Neural progenitor cell (in vitro differentiated cells): ENCODE results near the gene NPS. TPM values are rescaled to one million over a fixed set of nuclear protein-coding genes. Genes with fewer than 3 reads are reported as not detected.

ENCODE experiments used
- DNase-seq: peaks from one replicate; pipeline ENCODE4 v3.0.0-alpha.2; 2016; ENCODE audit warnings: low spot score
- H2AFZ ChIP-seq: fragments of 200-600 bp; sonication (generic); replicated peaks from 2 replicates; pipeline ENCODE4 v1.6.1; 2016; ENCODE audit warnings: antibody characterized with exemption
- H3F3A ChIP-seq: fragments of 200-600 bp; sonication (generic); 2 replicates; pipeline ENCODE4 v1.6.1; 2016; ENCODE audit warnings: antibody characterized with exemption, low read depth
- H3K27ac ChIP-seq: fragments of 200-600 bp; sonication (generic); 2 replicates; pipeline ENCODE4 v1.5.1; 2016; ENCODE audit warnings: mild to moderate bottlenecking
- H3K27me3 ChIP-seq: fragments of 200-600 bp; sonication (generic); 2 replicates; pipeline ENCODE4 v1.6.1; 2016; ENCODE audit warnings: mild to moderate bottlenecking, moderate library complexity
- H3K36me3 ChIP-seq: fragments of 200-600 bp; sonication (generic); 2 replicates; pipeline ENCODE4 v1.5.1; 2016
- H3K4me1 ChIP-seq: fragments of 200-600 bp; sonication (generic); 2 replicates; pipeline ENCODE4 v1.6.1; 2016; ENCODE audit warnings: mixed run types
- H3K4me2 ChIP-seq: fragments of 200-600 bp; sonication (generic); 2 replicates; pipeline ENCODE4 v1.6.1; 2016
- H3K4me3 ChIP-seq: fragments of 200-600 bp; sonication (generic); 2 replicates; pipeline ENCODE4 v1.5.1; 2016
- H3K79me2 ChIP-seq: fragments of 200-600 bp; sonication (generic); 2 replicates; pipeline ENCODE4 v1.6.1; 2016; ENCODE audit warnings: low read depth
- H3K9ac ChIP-seq: fragments of 200-600 bp; sonication (generic); 2 replicates; pipeline ENCODE4 v1.6.1; 2016
- H3K9me3 ChIP-seq: fragments of 200-600 bp; sonication (generic); 2 replicates; pipeline ENCODE4 v1.5.1; 2016; ENCODE audit warnings: low read depth
- H4K20me1 ChIP-seq: fragments of 200-600 bp; sonication (generic); 2 replicates; pipeline ENCODE4 v1.6.1; 2016; ENCODE audit warnings: low read depth
- H3K27ac Mint-ChIP-seq: 3 replicates; pipeline ENCODE4 v1.8.0; 2021; ENCODE audit warnings: mixed read lengths
- H3K27me3 Mint-ChIP-seq: 2 replicates; pipeline ENCODE4 v1.8.0; 2022; ENCODE audit warnings: low read depth, mild to moderate bottlenecking, inconsistent platforms, moderate library complexity, mixed read lengths; ENCODE audit not compliant: insufficient read depth
- H3K36me3 Mint-ChIP-seq: 3 replicates; pipeline ENCODE4 v1.8.0; 2021; ENCODE audit warnings: mixed read lengths
- H3K4me1 Mint-ChIP-seq: 3 replicates; pipeline ENCODE4 v1.8.0; 2021; ENCODE audit warnings: mixed read lengths
- H3K4me3 Mint-ChIP-seq: 3 replicates; pipeline ENCODE4 v1.8.0; 2021; ENCODE audit warnings: mild to moderate bottlenecking, moderate library complexity, mixed read lengths
- H3K9me3 Mint-ChIP-seq: 3 replicates; pipeline ENCODE4 v1.8.0; 2020; ENCODE audit warnings: mixed read lengths
- EZH2 ChIP-seq: fragments of 200-600 bp; sonication (generic); IDR thresholded peaks from 2 replicates; pipeline ENCODE4 v1.6.1; 2017; ENCODE audit warnings: antibody characterized with exemption, mild to moderate bottlenecking, moderate library complexity
- EZH2phosphoT487 ChIP-seq: fragments of 200-600 bp; sonication (generic); IDR thresholded peaks from 2 replicates; pipeline ENCODE4 v1.6.1; 2017; ENCODE audit warnings: antibody characterized with exemption
- total RNA-seq: library from RNA; depleted of rRNA; stranded (reverse); fragments of >200 nt; gene quantifications from 2 replicates; pipeline ENCODE4 v1.2.3, GENCODE V29; 2015; ENCODE audit warnings: low replicate concordance
- TF ChIP-seq, protein P1 (sequence below): fragments of 200-600 bp; sonication (generic); IDR thresholded peaks from 2 replicates; pipeline ENCODE4 v1.5.1; 2017; ENCODE audit warnings: antibody characterized with exemption, mild to moderate bottlenecking

NPS gene
- total RNA-seq, 1 donor from 2014 or later, result not detected

DNA sequence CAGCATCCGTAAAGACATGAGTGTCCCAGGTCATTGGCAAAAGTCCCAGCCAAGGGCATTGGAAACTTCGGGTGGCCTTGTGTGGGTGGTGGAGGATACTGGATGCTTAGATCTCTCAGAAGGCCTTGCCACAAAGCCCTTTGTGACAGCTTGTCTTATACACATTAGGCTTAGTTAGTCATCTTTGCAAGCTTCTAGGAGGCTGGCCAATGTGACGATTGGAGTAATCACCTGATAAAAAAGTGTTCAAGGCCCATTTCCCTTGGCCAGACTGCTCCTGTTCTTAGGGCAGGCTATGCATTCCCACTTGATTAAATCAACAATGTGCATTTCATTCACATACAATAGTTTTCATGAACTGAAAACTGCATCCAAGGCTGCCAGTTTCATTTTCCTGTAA lies 26.9 kb downstream of the NPS start:
- no peak overlapping the region for H3K9ac ChIP-seq
- H3K27me3 Mint-ChIP-seq, result no peaks in the 10 kb centered on the region

DNA sequence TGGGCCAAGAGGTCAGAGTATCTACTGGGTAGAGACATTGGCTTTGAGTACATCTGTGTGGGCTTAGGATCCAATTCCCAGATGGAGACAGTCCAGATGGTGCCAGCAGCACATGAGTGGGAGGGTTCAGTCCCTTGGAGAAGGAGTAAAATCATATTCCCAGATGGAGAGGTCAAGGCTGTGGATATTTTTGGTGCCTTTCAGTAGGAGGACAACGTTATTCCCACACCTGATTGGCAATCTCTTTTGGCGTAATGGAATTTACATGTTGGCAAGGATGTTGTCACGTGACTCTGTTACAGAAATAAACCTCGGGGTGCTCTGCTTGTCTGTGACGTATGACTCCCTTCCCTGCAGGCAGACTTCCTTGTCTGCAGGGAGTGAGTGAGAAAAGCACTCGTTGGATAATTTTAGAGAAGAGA lies 27.6 kb downstream of the NPS start:
- H3K36me3 Mint-ChIP-seq, result no peaks in the 10 kb centered on the region
- no peaks in the 10 kb centered on the region for H3K9me3 Mint-ChIP-seq
- Histone ChIP-seq H3K4me1 (no peaks in the 10 kb centered on the region), H2AFZ (no peak overlapping the region), H3F3A (no peaks in the 10 kb centered on the region), H4K20me1 (no peaks in the 10 kb centered on the region), H3K4me2 (no peak overlapping the region), H3K4me3 (no peak overlapping the region), H3K27ac (no peak overlapping the region), H3K27me3 (no peaks in the 10 kb centered on the region), H3K79me2 (no peaks in the 10 kb centered on the region), H3K9me3 (no peaks in the 10 kb centered on the region), H3K36me3 (no peaks in the 10 kb centered on the region), H3K9ac (no peak overlapping the region)
- no peaks in the 10 kb centered on the region for H3K27me3 Mint-ChIP-seq
- H3K4me1 Mint-ChIP-seq, result peaks cover 6% of the 10 kb centered on the region
- TF ChIP-seq EZH2 (no peak), EZH2phosphoT487 (no peak)
- TF ChIP-seq, protein P1, sequence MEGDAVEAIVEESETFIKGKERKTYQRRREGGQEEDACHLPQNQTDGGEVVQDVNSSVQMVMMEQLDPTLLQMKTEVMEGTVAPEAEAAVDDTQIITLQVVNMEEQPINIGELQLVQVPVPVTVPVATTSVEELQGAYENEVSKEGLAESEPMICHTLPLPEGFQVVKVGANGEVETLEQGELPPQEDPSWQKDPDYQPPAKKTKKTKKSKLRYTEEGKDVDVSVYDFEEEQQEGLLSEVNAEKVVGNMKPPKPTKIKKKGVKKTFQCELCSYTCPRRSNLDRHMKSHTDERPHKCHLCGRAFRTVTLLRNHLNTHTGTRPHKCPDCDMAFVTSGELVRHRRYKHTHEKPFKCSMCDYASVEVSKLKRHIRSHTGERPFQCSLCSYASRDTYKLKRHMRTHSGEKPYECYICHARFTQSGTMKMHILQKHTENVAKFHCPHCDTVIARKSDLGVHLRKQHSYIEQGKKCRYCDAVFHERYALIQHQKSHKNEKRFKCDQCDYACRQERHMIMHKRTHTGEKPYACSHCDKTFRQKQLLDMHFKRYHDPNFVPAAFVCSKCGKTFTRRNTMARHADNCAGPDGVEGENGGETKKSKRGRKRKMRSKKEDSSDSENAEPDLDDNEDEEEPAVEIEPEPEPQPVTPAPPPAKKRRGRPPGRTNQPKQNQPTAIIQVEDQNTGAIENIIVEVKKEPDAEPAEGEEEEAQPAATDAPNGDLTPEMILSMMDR, result no peak
- H3K27ac Mint-ChIP-seq, result no peak overlapping the region
- DNase-seq, result no peak
- no peak overlapping the region for H3K4me3 Mint-ChIP-seq

More for the DNA sequence above, 26.9 kb downstream of the NPS start:
- Histone ChIP-seq H3K4me1 (no peaks in the 10 kb centered on the region), H3K27me3 (no peaks in the 10 kb centered on the region), H3K4me2 (no peak overlapping the region), H3K9me3 (no peaks in the 10 kb centered on the region), H2AFZ (no peak overlapping the region), H3K4me3 (no peak overlapping the region), H3F3A (no peaks in the 10 kb centered on the region), H4K20me1 (no peaks in the 10 kb centered on the region), H3K36me3 (no peaks in the 10 kb centered on the region), H3K79me2 (no peaks in the 10 kb centered on the region), H3K27ac (no peak overlapping the region)
- no peak overlapping the region for H3K27ac Mint-ChIP-seq
- DNase-seq, result no peak
- H3K36me3 Mint-ChIP-seq, result no peaks in the 10 kb centered on the region
- TF ChIP-seq EZH2, result no peak
- TF ChIP-seq, protein P1, result no peak
- TF ChIP-seq EZH2phosphoT487, result no peak
- no peaks in the 10 kb centered on the region for H3K9me3 Mint-ChIP-seq
- peaks cover 6% of the 10 kb centered on the region for H3K4me1 Mint-ChIP-seq
- H3K4me3 Mint-ChIP-seq, result no peak overlapping the region

DNA sequence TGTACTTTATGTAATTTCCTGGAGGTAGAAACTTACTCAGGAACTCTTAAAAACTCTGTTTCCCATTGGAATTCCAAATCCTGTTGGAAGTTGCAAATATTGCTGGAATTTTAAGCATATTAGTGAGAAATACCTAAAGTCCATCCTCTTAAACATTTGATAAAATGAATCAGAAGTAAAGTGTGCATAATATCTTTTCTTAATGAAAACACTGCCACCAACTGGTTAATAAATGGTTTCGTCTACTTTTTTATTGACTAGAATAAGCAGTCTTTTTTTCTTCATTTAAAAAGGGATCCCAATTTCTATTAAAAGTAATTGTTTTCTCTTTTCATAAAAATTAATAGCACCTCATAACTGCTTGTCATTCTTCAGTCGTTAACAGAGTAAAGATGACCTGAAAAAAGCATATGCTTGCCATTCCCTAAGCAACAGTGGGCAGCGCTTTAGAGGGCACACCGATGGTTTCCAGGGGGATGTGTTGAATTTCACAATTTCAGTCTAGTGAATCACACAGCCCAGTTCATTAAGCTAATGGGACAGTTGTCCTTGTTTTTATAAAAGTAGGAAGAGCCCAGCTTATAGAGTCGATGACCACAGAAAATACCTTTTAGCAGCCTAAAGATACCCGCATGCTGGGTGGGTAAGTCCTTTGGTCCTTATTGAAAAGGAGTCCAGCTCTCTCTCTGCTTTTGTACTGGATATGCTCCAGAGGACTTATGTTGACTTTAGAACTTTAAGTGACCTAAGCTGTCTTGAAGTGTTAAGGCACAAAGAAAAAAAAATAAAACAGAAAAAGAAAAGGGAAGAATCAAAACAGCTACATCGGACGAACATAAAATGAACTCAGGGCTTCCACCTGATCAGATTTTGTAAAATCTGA lies 28.5 kb downstream of the NPS start:
- TF ChIP-seq, protein P1, result peak; percentile 35
- TF ChIP-seq EZH2phosphoT487, result no peak
- no peak for DNase-seq
- H3K9ac ChIP-seq, result no peak overlapping the region
- H3K9me3 ChIP-seq, result no peaks in the 10 kb centered on the region
- Mint-ChIP-seq H3K27me3 (no peaks in the 10 kb centered on the region), H3K36me3 (no peaks in the 10 kb centered on the region), H3K27ac (no peak overlapping the region), H3K4me3 (no peak overlapping the region), H3K9me3 (no peaks in the 10 kb centered on the region), H3K4me1 (peaks cover 6% of the 10 kb centered on the region)
- no peaks in the 10 kb centered on the region for H3K79me2 ChIP-seq
- H4K20me1 ChIP-seq, result no peaks in the 10 kb centered on the region
- H3F3A ChIP-seq, result no peaks in the 10 kb centered on the region
- no peak overlapping the region for H2AFZ ChIP-seq
- no peak overlapping the region for H3K27ac ChIP-seq
- no peak overlapping the region for H3K4me3 ChIP-seq
- H3K36me3 ChIP-seq, result no peaks in the 10 kb centered on the region
- no peaks in the 10 kb centered on the region for H3K27me3 ChIP-seq
- no peaks in the 10 kb centered on the region for H3K4me1 ChIP-seq
- H3K4me2 ChIP-seq, result no peak overlapping the region
